GM12891 (cell line): ENCODE data around the gene GALNT13.

ENCODE experiments used
- DNase-seq: peaks from one replicate; pipeline ENCODE4 v3.0.0; 2011; ENCODE audit warnings: low spot score; ENCODE audit not compliant: insufficient read length
- FAIRE-seq: peaks from 2 replicates; lab custom pipeline; 2011; peaks lifted over from hg19 to GRCh38; lab: Jason Lieb, UNC
- PAX5 ChIP-seq: IDR thresholded peaks from 2 replicates; pipeline ENCODE4 v1.6.1; 2011; ENCODE audit warnings: low read length, moderate library complexity, mild to moderate bottlenecking; ENCODE audit not compliant: insufficient read depth, severe bottlenecking
- POLR2A ChIP-seq: IDR thresholded peaks from 2 replicates; pipeline ENCODE4 v1.6.1; 2011; ENCODE audit warnings: low read depth, low read length, control low read depth
- POLR2AphosphoS5 ChIP-seq: IDR thresholded peaks from 2 replicates; pipeline ENCODE4 v1.6.1; 2011; ENCODE audit warnings: low read depth, low read length, control low read depth
- POU2F2 ChIP-seq: IDR thresholded peaks from 2 replicates; pipeline ENCODE4 v1.6.1; 2011; ENCODE audit warnings: low read depth, mild to moderate bottlenecking, control low read depth, low read length, moderate library complexity
- SPI1 ChIP-seq: IDR thresholded peaks from 2 replicates; pipeline ENCODE4 v1.6.1; 2011; ENCODE audit warnings: low read depth, low read length, control low read depth
- TAF1 ChIP-seq: IDR thresholded peaks from 2 replicates; pipeline ENCODE4 v1.6.1; 2011; ENCODE audit warnings: low read depth, low read length, control low read depth

GALNT13 gene

DNA sequence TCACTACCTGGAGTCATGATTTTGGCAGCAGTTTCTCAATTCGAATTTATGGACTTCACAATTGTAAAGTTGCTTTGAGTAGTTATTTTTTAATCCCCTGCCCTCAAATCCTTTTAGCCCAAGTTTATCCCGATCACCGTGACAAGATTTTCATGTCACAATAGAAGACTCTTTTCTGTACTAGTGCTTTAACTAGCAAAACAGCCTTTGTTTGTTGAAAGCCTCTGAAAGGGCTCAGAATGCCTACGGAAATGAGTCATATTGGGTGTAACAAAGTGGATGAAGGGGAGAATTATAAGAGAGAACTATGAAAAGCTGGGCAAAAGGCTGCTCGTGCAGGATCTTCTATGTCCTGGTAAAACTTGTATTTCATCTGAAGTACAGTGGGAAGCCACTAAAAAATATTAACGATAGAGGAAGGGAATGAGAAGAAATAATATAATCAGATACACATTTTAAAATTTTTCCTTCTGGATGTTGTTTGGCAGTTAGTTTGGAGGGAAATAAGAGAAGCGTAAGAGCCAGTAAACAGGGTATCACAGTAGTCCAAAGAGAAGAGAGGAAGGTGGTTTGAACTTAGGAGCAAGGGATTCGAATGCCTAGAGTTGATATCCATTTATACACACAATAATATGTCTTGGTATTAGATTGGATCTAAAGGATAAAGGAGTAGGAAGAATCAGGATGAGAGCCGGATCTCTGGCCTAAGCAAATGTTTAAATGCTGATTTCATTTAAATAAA lies 114.9 kb downstream of the GALNT13 start:
- no peak for FAIRE-seq
- no peak for DNase-seq
- TF ChIP-seq POLR2A (no peak), POLR2AphosphoS5 (no peak), PAX5 (no peak), POU2F2 (no peak), TAF1 (no peak), SPI1 (no peak)

DNA sequence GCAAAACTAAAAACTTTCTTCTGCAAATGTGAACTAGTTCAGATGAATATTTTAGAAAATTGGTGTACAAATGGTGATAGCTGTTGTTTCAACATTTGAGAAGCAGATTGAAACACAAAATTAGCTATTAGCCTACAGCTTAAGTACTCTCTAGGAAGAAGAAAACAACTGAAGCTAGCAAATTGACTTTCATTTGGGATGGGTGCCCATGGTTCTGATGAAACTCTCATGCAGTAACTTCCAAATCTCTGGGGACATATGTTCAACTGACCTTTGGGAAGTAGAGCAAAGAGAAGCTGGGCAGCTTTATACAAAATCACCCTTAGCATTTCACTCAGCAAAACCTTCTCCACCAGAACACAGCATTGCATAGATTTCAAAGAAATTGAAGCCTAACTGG lies 119.0 kb downstream of the GALNT13 start:
- no peak for TF ChIP-seq POLR2AphosphoS5
- DNase-seq (no peak), FAIRE-seq (no peak)

DNA sequence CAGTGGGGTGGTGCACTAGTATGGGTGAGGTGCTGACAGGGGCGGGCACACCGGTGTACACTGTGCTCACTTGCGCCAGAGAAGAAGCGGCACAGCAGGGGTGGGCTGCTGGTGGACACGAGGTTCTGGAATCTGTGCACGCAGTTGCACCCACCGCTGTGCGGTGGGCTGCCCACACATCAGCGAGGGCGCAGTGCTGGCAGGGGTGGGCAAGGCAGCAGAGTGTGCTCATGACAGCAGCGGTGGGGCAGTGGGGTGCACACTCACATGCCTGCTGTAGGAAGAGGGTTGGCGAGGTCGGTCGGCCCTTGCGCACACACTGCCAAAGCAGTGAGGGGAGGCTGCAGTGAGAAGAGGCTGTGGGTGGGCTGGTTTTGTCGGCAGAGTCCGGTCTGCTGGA lies 141.8 kb downstream of the GALNT13 start:
- FAIRE-seq = no peak
- no peak for DNase-seq
- TF ChIP-seq POLR2A (no peak), POLR2AphosphoS5 (no peak), SPI1 (no peak), TAF1 (no peak), POU2F2 (no peak), PAX5 (no peak)

DNA sequence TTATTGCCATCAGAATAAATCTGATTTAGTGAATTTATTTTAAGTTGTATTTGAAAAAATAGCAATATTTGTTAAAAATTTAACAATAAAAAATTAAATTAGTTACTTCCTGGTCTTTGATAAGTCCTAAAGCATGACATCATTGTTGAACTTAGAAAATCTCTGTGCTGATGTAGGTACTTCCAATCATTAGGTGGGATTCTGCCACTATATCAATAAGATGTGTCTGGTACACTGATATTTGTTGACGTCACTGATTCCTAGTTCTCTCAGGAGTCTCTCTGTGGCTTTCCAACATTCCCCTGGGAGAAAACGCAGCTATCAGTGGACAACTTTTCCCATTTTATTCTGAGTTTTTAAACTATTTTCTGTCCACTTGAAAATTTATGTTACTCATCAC lies 143.5 kb downstream of the GALNT13 start:
- DNase-seq (no peak), FAIRE-seq (no peak)
- TF ChIP-seq POU2F2 (no peak), PAX5 (no peak), SPI1 (no peak), TAF1 (no peak), POLR2A (no peak), POLR2AphosphoS5 (no peak)

GRCh38 chr2:154029504-154029903 lies 157.8 kb downstream of the GALNT13 start:
- DNase-seq (no peak), FAIRE-seq (no peak)
- no peak for TF ChIP-seq POLR2AphosphoS5
- TF ChIP-seq SPI1 = no peak
- no peak for TF ChIP-seq POLR2A
- no peak for TF ChIP-seq PAX5
- TF ChIP-seq POU2F2 = no peak
- TF ChIP-seq TAF1 = no peak

DNA sequence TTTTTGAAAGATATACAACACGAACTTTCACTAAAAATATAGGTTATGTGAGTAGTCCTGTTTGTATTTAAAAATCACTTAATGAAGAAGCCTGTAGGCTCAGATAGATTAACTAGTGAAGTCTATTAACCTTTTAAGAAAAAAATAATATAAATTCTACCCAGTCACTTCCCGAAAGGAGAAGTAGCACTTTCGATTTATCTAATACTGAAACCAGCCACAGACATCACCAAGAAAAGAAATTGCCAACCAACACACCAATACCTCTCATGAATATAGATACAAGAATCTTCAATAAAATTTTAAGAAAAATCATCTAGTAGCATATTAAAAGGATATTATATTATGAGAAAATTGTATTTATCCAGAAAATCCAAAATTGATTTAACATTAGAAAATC lies 160.5 kb downstream of the GALNT13 start:
- DNase-seq = no peak
- FAIRE-seq = no peak
- TF ChIP-seq POU2F2 = no peak
- no peak for TF ChIP-seq POLR2AphosphoS5
- no peak for TF ChIP-seq TAF1
- no peak for TF ChIP-seq PAX5
- no peak for TF ChIP-seq POLR2A
- TF ChIP-seq SPI1 = peak; percentile 71

GRCh38 chr2:154046493-154046892 lies 174.8 kb downstream of the GALNT13 start:
- DNase-seq = no peak
- no peak for TF ChIP-seq TAF1
- no peak for TF ChIP-seq SPI1
- no peak for TF ChIP-seq POLR2AphosphoS5
- TF ChIP-seq PAX5 = no peak
- TF ChIP-seq POLR2A = no peak
- no peak for TF ChIP-seq POU2F2
- no peak for FAIRE-seq

DNA sequence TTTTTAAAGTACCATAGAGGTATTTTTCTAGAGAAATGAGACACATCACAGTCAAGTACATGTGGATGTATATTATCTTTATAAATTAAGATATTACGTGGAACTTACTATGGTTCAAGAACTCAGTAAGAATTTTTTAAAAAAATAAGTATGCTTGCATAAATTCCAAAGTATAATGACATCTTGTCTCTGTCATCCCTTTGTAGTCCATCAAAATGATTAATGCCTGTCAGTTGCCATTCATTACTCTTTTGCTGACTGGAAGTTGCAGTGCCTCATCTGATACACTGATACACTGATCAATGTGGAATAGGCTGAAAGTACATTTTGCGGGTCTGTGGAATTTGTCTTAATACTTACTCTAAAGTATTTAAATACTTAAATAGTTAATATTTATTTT lies 177.2 kb downstream of the GALNT13 start:
- no peak for FAIRE-seq
- no peak for DNase-seq
- TF ChIP-seq POU2F2 (no peak), POLR2A (no peak), POLR2AphosphoS5 (no peak), TAF1 (no peak), PAX5 (no peak), SPI1 (no peak)

DNA sequence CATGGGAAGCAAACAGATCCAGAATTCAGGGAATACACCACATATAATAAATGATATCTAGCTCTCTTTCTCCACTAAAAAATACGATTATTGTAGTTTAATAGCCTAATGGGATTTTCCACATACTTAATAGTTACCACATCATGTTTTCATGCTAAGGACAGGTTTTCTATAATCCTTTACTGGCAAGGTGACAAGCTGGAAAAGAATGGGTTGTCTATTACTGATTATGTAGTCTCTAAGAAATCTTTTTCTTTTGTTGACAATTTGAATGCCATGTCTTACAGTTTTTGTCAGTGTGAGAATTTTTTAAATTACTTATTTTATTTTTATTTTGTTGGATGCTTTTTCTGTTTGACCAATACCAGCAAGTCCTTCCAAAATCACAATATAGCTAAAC lies 177.8 kb downstream of the GALNT13 start:
- no peak for DNase-seq
- TF ChIP-seq PAX5 (no peak), POU2F2 (no peak), TAF1 (no peak), SPI1 (no peak), POLR2AphosphoS5 (no peak), POLR2A (no peak)
- FAIRE-seq = no peak

DNA sequence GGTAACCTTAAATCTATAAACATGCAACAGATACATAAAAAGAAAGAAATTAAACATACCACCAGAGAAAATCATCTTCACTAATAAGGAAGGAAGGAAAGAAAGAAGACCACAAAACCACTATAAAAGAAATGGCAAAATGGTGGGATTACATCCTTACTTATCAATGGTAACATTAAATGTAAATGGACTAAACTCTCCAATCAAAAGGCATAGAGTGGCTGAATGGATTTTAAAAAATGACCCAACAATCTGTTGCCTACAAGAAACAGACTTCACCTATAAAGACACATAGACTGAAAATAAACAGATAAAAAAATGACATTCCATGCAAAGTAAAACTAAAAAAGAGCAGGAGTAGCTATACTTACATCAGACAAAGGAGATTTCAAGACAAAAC lies 195.4 kb downstream of the GALNT13 start:
- DNase-seq (no peak), FAIRE-seq (no peak)
- TF ChIP-seq TAF1 = no peak
- no peak for TF ChIP-seq PAX5
- TF ChIP-seq POLR2AphosphoS5 = no peak
- no peak for TF ChIP-seq POU2F2
- TF ChIP-seq POLR2A = no peak
